ENCODE data around the gene RPS18.
A peak's percentile ranks its signal among the peaks of the same experiment; 100 is the strongest.
"Not testable (repeated sequence)": the region's sequence is repeated elsewhere in the genome, so short reads cannot be mapped to it uniquely, and the experiment has no call there.

Gene RPS18

DNA sequence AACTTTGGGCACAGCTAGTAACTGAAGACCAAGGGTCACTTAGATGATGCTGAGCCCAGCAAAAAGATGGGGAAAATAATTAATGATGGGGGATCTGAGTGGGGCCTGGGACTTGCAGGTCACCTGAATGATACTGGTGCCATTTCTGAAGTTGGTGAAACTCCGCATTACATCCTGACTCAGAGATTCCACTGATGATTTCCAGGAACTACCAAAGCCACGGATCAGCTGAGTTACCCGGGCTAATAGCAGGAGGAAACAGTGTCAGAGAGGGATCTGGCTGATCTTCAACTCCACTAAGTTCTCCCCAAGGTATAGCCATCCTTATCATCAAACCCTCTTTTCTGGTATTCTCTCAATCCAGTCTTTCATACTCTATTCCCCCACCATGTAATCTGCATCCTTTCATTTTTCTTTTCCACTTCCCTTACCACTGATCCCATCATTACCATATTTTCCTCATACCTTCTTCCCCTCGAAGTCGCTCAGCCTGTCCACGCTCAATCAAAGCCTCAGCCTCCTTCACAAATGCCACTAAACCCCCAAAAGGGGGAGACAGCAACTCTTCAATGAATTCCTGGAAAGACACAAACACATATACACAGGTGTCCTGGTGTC is 20.4 kb upstream of the RPS18 start:
- no peak for DNase-seq (ENCODE audit: low read depth)
- TF ChIP-seq, protein P1, sequence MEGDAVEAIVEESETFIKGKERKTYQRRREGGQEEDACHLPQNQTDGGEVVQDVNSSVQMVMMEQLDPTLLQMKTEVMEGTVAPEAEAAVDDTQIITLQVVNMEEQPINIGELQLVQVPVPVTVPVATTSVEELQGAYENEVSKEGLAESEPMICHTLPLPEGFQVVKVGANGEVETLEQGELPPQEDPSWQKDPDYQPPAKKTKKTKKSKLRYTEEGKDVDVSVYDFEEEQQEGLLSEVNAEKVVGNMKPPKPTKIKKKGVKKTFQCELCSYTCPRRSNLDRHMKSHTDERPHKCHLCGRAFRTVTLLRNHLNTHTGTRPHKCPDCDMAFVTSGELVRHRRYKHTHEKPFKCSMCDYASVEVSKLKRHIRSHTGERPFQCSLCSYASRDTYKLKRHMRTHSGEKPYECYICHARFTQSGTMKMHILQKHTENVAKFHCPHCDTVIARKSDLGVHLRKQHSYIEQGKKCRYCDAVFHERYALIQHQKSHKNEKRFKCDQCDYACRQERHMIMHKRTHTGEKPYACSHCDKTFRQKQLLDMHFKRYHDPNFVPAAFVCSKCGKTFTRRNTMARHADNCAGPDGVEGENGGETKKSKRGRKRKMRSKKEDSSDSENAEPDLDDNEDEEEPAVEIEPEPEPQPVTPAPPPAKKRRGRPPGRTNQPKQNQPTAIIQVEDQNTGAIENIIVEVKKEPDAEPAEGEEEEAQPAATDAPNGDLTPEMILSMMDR (IDR thresholded peaks at IDR 0.05; ENCODE audit: low read length, missing control alignments): no peak
- no peak overlapping the region for H3K4me3 ChIP-seq (replicated peaks; ENCODE audit: low read depth, low read length)

DNA sequence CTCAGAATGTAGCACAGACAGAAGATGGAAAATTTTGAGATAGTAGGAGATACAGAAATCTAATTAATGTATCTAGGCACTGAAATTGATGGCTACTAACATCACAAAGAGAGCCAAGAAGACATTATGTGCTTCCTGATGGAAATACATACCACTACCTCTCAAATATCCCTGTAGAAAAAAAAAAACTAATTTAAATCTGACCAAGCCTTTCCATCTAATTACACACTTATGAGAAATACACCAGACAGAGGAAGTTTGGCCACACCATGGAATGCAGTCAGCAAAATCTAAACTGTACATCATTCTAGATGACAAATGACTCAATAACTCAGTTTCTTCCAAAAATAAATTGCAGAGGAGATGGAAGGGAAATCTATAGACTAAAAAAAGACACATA is 19.1 kb upstream of the RPS18 start:
- DNase-seq (ENCODE audit: low read depth): no peak
- no peak overlapping the region for H3K4me3 ChIP-seq (replicated peaks; ENCODE audit: low read depth, low read length)
- TF ChIP-seq, protein P1 (IDR thresholded peaks at IDR 0.05; ENCODE audit: low read length, missing control alignments): no peak

DNA sequence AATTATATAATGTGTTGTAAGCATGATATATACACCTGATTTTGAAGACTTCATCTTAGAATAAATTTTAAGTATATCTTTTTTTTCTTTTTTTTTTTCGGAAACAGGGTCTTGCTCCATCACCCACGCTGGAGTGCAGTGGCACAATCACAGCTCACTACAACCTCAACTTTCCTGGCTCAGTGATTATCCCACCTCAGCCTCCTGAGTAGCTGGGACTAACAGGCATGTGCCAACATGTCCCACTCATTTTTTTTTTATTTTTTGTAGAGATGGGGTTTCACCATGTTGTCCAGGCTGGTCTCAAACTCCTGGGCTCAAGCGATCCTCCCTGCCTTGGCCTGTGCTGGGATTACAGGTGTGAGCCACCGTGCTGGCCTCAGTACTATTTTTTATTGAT is 17.3 kb upstream of the RPS18 start:
- TF ChIP-seq, protein P1 (IDR thresholded peaks at IDR 0.05; ENCODE audit: low read length, missing control alignments): no peak
- no peak for DNase-seq (ENCODE audit: low read depth)
- no peak overlapping the region for H3K4me3 ChIP-seq (replicated peaks; ENCODE audit: low read depth, low read length)

DNA sequence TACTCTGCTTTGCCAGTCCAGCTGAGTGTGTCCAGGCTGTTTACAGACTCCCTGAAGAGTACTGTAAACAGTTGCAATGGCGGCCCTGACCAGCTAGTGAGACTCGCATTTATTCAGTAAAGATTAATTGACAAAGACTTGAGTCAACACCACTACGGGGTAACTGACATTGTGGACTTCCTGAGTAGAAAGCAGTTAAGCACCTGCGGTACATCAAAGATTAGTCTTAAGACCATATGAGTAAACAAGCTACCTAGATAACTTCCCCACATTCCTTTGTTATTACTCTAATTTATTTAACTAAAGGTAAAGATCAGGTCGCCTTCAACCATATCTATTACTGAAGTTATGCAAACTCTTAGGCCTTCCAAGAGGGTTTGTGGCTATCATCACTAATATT is 12.8 kb upstream of the RPS18 start:
- TF ChIP-seq, protein P1 (IDR thresholded peaks at IDR 0.05; ENCODE audit: low read length, missing control alignments): no peak
- no peak overlapping the region for H3K4me3 ChIP-seq (replicated peaks; ENCODE audit: low read depth, low read length)
- DNase-seq (ENCODE audit: low read depth): no peak

DNA sequence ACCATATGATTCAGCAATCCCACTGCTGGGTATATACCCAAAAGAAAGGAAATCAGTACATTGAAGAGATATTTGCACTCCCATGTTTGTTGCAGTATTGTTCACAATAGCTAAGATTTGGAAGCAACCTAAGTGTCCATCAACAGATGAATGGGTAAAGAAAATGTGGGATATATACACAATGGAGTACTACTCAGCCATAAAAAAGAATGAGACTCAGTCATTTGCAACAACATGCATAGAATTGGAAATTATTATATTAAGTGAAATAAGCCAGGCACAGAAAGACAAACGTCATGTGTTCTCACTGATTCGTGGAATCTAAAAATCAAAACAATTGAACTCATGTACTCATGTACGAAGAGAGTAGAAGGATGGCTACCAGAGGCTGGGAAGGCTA is 9.4 kb upstream of the RPS18 start:
- H3K4me3 ChIP-seq (replicated peaks; ENCODE audit: low read depth, low read length); DNase-seq (ENCODE audit: low read depth): not testable (repeated sequence)

DNA sequence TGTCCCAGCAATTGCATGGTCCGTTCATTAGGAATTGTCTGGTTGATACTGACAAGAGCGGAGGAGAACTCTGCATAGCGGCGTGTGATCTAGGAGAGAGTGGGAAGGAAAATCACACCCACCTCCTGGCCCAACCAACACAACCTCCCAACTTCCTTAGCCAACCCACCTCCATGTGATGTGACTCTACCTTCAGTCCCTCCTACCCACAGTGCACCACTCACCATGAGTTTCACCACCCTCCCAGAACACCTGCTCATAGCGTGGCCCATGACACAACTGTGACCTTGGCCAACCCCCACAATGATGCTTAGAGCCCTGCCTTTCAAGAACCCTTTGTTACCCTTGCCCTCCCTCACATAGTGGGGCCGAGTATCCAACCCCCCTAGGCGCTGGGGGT is 7.9 kb upstream of the RPS18 start:
- no peak for DNase-seq (ENCODE audit: low read depth)
- TF ChIP-seq, protein P1 (IDR thresholded peaks at IDR 0.05; ENCODE audit: low read length, missing control alignments): no peak
- H3K4me3 ChIP-seq (replicated peaks; ENCODE audit: low read depth, low read length): no peak overlapping the region

DNA sequence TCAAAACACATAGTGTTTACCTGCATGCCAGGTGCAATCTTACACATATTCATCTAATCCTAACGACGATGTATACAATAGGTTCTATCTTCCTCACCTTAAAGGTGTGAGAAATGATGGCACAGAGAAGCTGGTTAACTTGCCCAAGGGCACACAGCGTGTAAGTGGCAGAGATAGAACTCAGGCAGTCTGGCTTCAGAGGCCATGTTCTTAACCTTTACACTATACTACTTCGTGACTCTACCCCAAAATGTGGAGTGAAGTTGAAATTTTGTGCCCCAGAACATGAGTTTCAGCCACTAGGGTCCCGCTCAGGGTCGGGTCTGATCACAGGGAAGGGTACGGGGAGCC is 783 bp upstream of the RPS18 start:
- DNase-seq (ENCODE audit: low read depth): peak; percentile 24
- TF ChIP-seq, protein P1 (IDR thresholded peaks at IDR 0.05; ENCODE audit: low read length, missing control alignments): no peak
- peak overlapping the region; percentile 100 for H3K4me3 ChIP-seq (replicated peaks; ENCODE audit: low read depth, low read length)
